BLaER1 treated with 17β-estradiol and CSF1 and Interleukin-3, amounts not matched to agents 10 nM and 100 nM (cell line): ENCODE measurements around the gene FPGS.

ENCODE experiments used
- H3K27ac ChIP-seq, 11 experiments: shearing (Covaris generic); formaldehyde crosslinking; 2 replicates each; pipeline ENCODE4 v1.8.1; 2022
- H3K27me3 ChIP-seq, 11 experiments: shearing (Covaris generic); formaldehyde crosslinking; 2 replicates each; pipeline ENCODE4 v1.8.1; 2022
- H3K36me3 ChIP-seq, 11 experiments: shearing (Covaris generic); formaldehyde crosslinking; 2 replicates each; pipeline ENCODE4 v1.8.1; 2022
- H3K4me1 ChIP-seq, 10 experiments: shearing (Covaris generic); formaldehyde crosslinking; 2 replicates each; pipeline ENCODE4 v1.8.1; 2022
- H3K4me2 ChIP-seq, 11 experiments: shearing (Covaris generic); formaldehyde crosslinking; 2 replicates each; pipeline ENCODE4 v1.8.1; 2022
- H3K4me3 ChIP-seq, 10 experiments: shearing (Covaris generic); formaldehyde crosslinking; 2 replicates each; pipeline ENCODE4 v1.8.1; 2022
- H3K9ac ChIP-seq, 11 experiments: shearing (Covaris generic); formaldehyde crosslinking; 2 replicates each; pipeline ENCODE4 v1.8.1; 2022
- H3K9me3 ChIP-seq, 11 experiments: shearing (Covaris generic); formaldehyde crosslinking; replicated peaks in 1 of 11; 2 replicates each; pipeline ENCODE4 v1.8.1; 2022
- H4K20me1 ChIP-seq, 11 experiments: shearing (Covaris generic); formaldehyde crosslinking; 2 replicates each; pipeline ENCODE4 v1.8.1; 2022
- Cebpa-rat ChIP-seq, 11 experiments: shearing (Covaris generic); IDR thresholded peaks; 2 replicates each; pipeline ENCODE4 v1.8.1; 2022

FPGS gene

GRCh38 chr9:127768698-127769097 lies 34.0 kb upstream of the FPGS start:
- Histone ChIP-seq H3K9ac (peak overlapping the region in 9 of 11 experiments; percentile 43 to 73 (median 60); a peak in 13 of 22 replicates), H3K4me1 (peaks cover 65 to 84% (median 78%) of the 10 kb centered on the region in 10 experiments), H3K36me3 (peaks cover 21 to 74% (median 48%) of the 10 kb centered on the region in 11 experiments), H4K20me1 (peaks cover 0 to 87% (median 22%) of the 10 kb centered on the region in 11 experiments; a peak in 13 of 22 replicates), H3K4me3 (no peak overlapping the region), H3K4me2 (peak overlapping the region; percentile 78 to 97 (median 95)), H3K9me3 (no peaks in the 10 kb centered on the region), H3K27ac (peak overlapping the region in 10 of 11 experiments; percentile 8 to 79 (median 60); a peak in 17 of 22 replicates), H3K27me3 (no peaks in the 10 kb centered on the region)
- no peak for TF ChIP-seq Cebpa-rat (IDR thresholded peaks at IDR 0.05)

GRCh38 chr9:127769101-127769500 lies 33.6 kb upstream of the FPGS start:
- peak overlapping the region; percentile 78 to 97 (median 95) for H3K4me2 ChIP-seq
- H3K9ac ChIP-seq: peak overlapping the region in 7 of 11 experiments; percentile 43 to 70 (median 60); a peak in 8 of 22 replicates

GRCh38 chr9:127769929-127770582 lies 32.6 kb upstream of the FPGS start:
- Histone ChIP-seq H3K27me3 (no peaks in the 10 kb centered on the region), H3K9ac (peak overlapping the region; percentile 38 to 74 (median 69)), H3K9me3 (no peaks in the 10 kb centered on the region), H4K20me1 (peaks cover 0 to 89% (median 18%) of the 10 kb centered on the region in 11 experiments; a peak in 13 of 22 replicates), H3K4me1 (peaks cover 63 to 87% (median 81%) of the 10 kb centered on the region in 10 experiments), H3K36me3 (peaks cover 19 to 72% (median 56%) of the 10 kb centered on the region in 11 experiments), H3K4me3 (peak overlapping the region; percentile 55 to 74 (median 62)), H3K4me2 (peak overlapping the region; percentile 78 to 97 (median 95)), H3K27ac (peak overlapping the region; percentile 28 to 79 (median 59); a peak in 20 of 22 replicates)
- TF ChIP-seq Cebpa-rat (IDR thresholded peaks at IDR 0.05): no peak

More at GRCh38 chr9:127769101-127769500, 33.6 kb upstream of the FPGS start:
- Histone ChIP-seq H3K4me1 (peaks cover 64 to 84% (median 78%) of the 10 kb centered on the region in 10 experiments), H3K27ac (peak overlapping the region in 10 of 11 experiments; percentile 20 to 79 (median 62); a peak in 15 of 22 replicates), H3K27me3 (no peaks in the 10 kb centered on the region), H3K36me3 (peaks cover 21 to 74% (median 52%) of the 10 kb centered on the region in 11 experiments), H3K4me3 (no peak overlapping the region; a peak in 1 of 20 replicates), H3K9me3 (no peaks in the 10 kb centered on the region), H4K20me1 (peaks cover 0 to 87% (median 18%) of the 10 kb centered on the region in 11 experiments; a peak in 13 of 22 replicates)
- no peak for TF ChIP-seq Cebpa-rat (IDR thresholded peaks at IDR 0.05)

- peaks cover 14 to 67% (median 51%) of the 10 kb centered on the region in 11 experiments for H3K36me3 ChIP-seq
- H3K27me3 ChIP-seq: no peaks in the 10 kb centered on the region
- peaks cover 0 to 84% (median 18%) of the 10 kb centered on the region in 11 experiments; a peak in 13 of 22 replicates for H4K20me1 ChIP-seq
- H3K4me3 ChIP-seq: peak overlapping the region; percentile 55 to 74 (median 62)
- peaks cover 67 to 92% (median 86%) of the 10 kb centered on the region in 10 experiments for H3K4me1 ChIP-seq
- H3K9ac ChIP-seq: peak overlapping the region; percentile 38 to 74 (median 69)
- peak overlapping the region; percentile 78 to 97 (median 95) for H3K4me2 ChIP-seq
- H3K27ac ChIP-seq: peak overlapping the region; percentile 5 to 79 (median 59); a peak in 19 of 22 replicates
- no peaks in the 10 kb centered on the region for H3K9me3 ChIP-seq
- no peak for TF ChIP-seq Cebpa-rat (IDR thresholded peaks at IDR 0.05)
These were observed 32.1 kb upstream of the FPGS start for GRCh38 chr9:127770583-127770904.

GRCh38 chr9:127770905-127771569 lies 31.6 kb upstream of the FPGS start:
- H3K4me3 ChIP-seq: peak overlapping the region; percentile 55 to 74 (median 62)
- peak overlapping the region; percentile 5 to 79 (median 59); a peak in 18 of 22 replicates for H3K27ac ChIP-seq
- no peak for TF ChIP-seq Cebpa-rat (IDR thresholded peaks at IDR 0.05)
- no peaks in the 10 kb centered on the region for H3K27me3 ChIP-seq
- peak overlapping the region; percentile 78 to 97 (median 95) for H3K4me2 ChIP-seq
- peak overlapping the region; percentile 38 to 74 (median 69) for H3K9ac ChIP-seq
- H3K9me3 ChIP-seq: no peaks in the 10 kb centered on the region
- peaks cover 0 to 79% (median 18%) of the 10 kb centered on the region in 11 experiments; a peak in 13 of 22 replicates for H4K20me1 ChIP-seq
- H3K36me3 ChIP-seq: peaks cover 10 to 62% (median 46%) of the 10 kb centered on the region in 11 experiments
- peaks cover 72 to 95% (median 90%) of the 10 kb centered on the region in 10 experiments for H3K4me1 ChIP-seq

- TF ChIP-seq Cebpa-rat (IDR thresholded peaks at IDR 0.05): no peak
- H3K36me3 ChIP-seq: peaks cover 4 to 55% (median 40%) of the 10 kb centered on the region in 11 experiments
- peaks cover 0 to 74% (median 18%) of the 10 kb centered on the region in 11 experiments; a peak in 13 of 22 replicates for H4K20me1 ChIP-seq
- 0 out of 20 replicates have a peak overlapping the region, but pooled peaks of 1 of the 10 experiments have one; percentile 18 for H3K4me3 ChIP-seq
- peak overlapping the region; percentile 25 to 59 (median 45); a peak in 16 of 22 replicates for H3K4me2 ChIP-seq
- peaks cover 77 to 96% (median 92%) of the 10 kb centered on the region in 10 experiments for H3K4me1 ChIP-seq
- H3K9me3 ChIP-seq: no peaks in the 10 kb centered on the region
- peak overlapping the region in 4 of 11 experiments; percentile 17 to 47 (median 26); a peak in 5 of 22 replicates for H3K27ac ChIP-seq
- H3K9ac ChIP-seq: peak overlapping the region in 2 of 11 experiments; percentile 24 to 31; a peak in 2 of 22 replicates
- H3K27me3 ChIP-seq: no peaks in the 10 kb centered on the region
These were observed 31.0 kb upstream of the FPGS start for GRCh38 chr9:127771570-127772189.

GRCh38 chr9:127772603-127773002 lies 30.1 kb upstream of the FPGS start:
- peaks cover 0 to 67% (median 13%) of the 10 kb centered on the region in 11 experiments; a peak in 13 of 22 replicates for H4K20me1 ChIP-seq
- peaks cover 75 to 94% (median 89%) of the 10 kb centered on the region in 10 experiments for H3K4me1 ChIP-seq
- no peaks in the 10 kb centered on the region for H3K27me3 ChIP-seq
- no peak for TF ChIP-seq Cebpa-rat (IDR thresholded peaks at IDR 0.05)
- H3K4me3 ChIP-seq: no peak overlapping the region
- 0 out of 22 replicates have a peak overlapping the region, but pooled peaks of 1 of the 11 experiments have one; percentile 24 for H3K9ac ChIP-seq
- peak overlapping the region in 2 of 11 experiments; percentile 22 to 47; a peak in 1 of 22 replicates for H3K27ac ChIP-seq
- H3K36me3 ChIP-seq: peaks cover 0 to 46% (median 30%) of the 10 kb centered on the region in 11 experiments; a peak in 21 of 22 replicates
- no peaks in the 10 kb centered on the region for H3K9me3 ChIP-seq
- peak overlapping the region in 2 of 11 experiments; percentile 41 to 45; a peak in 3 of 22 replicates for H3K4me2 ChIP-seq

- Histone ChIP-seq H3K27me3 (no peaks in the 10 kb centered on the region), H3K9ac (peak overlapping the region in 3 of 11 experiments; percentile 2 to 18 (median 5); a peak in 2 of 22 replicates), H3K4me1 (peaks cover 75 to 93% (median 86%) of the 10 kb centered on the region in 10 experiments), H3K9me3 (no peaks in the 10 kb centered on the region), H4K20me1 (peaks cover 0 to 60% (median 13%) of the 10 kb centered on the region in 11 experiments; a peak in 13 of 22 replicates), H3K4me3 (no peak overlapping the region), H3K4me2 (peak overlapping the region in 7 of 11 experiments; percentile 7 to 98 (median 24); a peak in 8 of 22 replicates), H3K27ac (peak overlapping the region in 2 of 11 experiments; percentile 19 to 22; a peak in 4 of 22 replicates), H3K36me3 (peaks cover 0 to 39% (median 29%) of the 10 kb centered on the region in 11 experiments; a peak in 21 of 22 replicates)
- TF ChIP-seq Cebpa-rat (IDR thresholded peaks at IDR 0.05): no peak
These were observed 29.4 kb upstream of the FPGS start for GRCh38 chr9:127773272-127773671.
